WTC11 (cell line): ENCODE results near the gene CACNG5. TPM values are rescaled to one million over a fixed set of nuclear protein-coding genes. Genes with fewer than 3 reads are reported as not detected.

ENCODE experiments used
- ATAC-seq: fragments of 200-7000 bp; cut with Tn5 transposase; 2 replicates; pipeline ENCODE4 v1.10.0; 2021; ENCODE audit warnings: mild to moderate bottlenecking, moderate library complexity
- CTCF ChIA-PET: fragments of 300-600 bp; sonication (Branson Sonifier 250); formaldehyde crosslinking; loops from one replicate; lab custom pipeline; 2021; ENCODE audit warnings: antibody characterized with exemption; lab: Charles Lee
- POLR2A ChIA-PET: fragments of 350-600 bp; sonication (Branson Sonifier 250); formaldehyde crosslinking; loops from one replicate; lab custom pipeline; 2021; ENCODE audit warnings: antibody characterized with exemption; lab: Charles Lee
- DNase-seq: peaks from one replicate; pipeline ENCODE4 v3.0.0; 2021; ENCODE audit warnings: low spot score
- H3K27ac Mint-ChIP-seq: 2 replicates; pipeline ENCODE4 v1.8.0; 2021; ENCODE audit warnings: mixed read lengths
- H3K27me3 Mint-ChIP-seq: 2 replicates; pipeline ENCODE4 v1.8.0; 2021; ENCODE audit warnings: low read depth, mild to moderate bottlenecking, moderate library complexity, mixed read lengths
- H3K36me3 Mint-ChIP-seq: 2 replicates; pipeline ENCODE4 v1.8.0; 2021; ENCODE audit warnings: mixed read lengths
- H3K4me1 Mint-ChIP-seq: 2 replicates; pipeline ENCODE4 v1.8.0; 2022; ENCODE audit warnings: mixed read lengths
- H3K4me3 Mint-ChIP-seq: 2 replicates; pipeline ENCODE4 v1.8.0; 2021; ENCODE audit warnings: mild to moderate bottlenecking, moderate library complexity, mixed read lengths
- H3K9me3 Mint-ChIP-seq: 2 replicates; pipeline ENCODE4 v1.8.0; 2021; ENCODE audit warnings: mixed read lengths
- AFF4 ChIP-seq: sonication (generic); formaldehyde crosslinking; IDR thresholded peaks from 2 replicates; pipeline ENCODE4 v1.8.1; 2023; ENCODE audit warnings: mild to moderate bottlenecking, missing genetic modification reagents, borderline replicate concordance
- CDX4 ChIP-seq: fragments of 250-450 bp; sonication (Bioruptor Pico); IDR thresholded peaks from 2 replicates; pipeline ENCODE4 v1.9.0; 2021; ENCODE audit warnings: moderate library complexity, mild to moderate bottlenecking, inconsistent platforms, borderline replicate concordance
- FOXP1 ChIP-seq: sonication (generic); formaldehyde crosslinking; IDR thresholded peaks from 2 replicates; pipeline ENCODE4 v1.8.0; 2022; ENCODE audit warnings: missing genetic modification reagents, mild to moderate bottlenecking, moderate library complexity, borderline replicate concordance
- JUN ChIP-seq: sonication (generic); formaldehyde crosslinking; IDR thresholded peaks from 2 replicates; pipeline ENCODE4 v1.8.0; 2023; ENCODE audit warnings: mild to moderate bottlenecking, missing genetic modification reagents
- NR2C2 ChIP-seq: sonication (generic); formaldehyde crosslinking; IDR thresholded peaks from 2 replicates; pipeline ENCODE4 v1.8.0; 2022; ENCODE audit warnings: mild to moderate bottlenecking, missing genetic modification reagents
- OVOL2 ChIP-seq: fragments of 250-450 bp; sonication (Bioruptor Pico); IDR thresholded peaks from 2 replicates; pipeline ENCODE4 v1.9.0; 2021; ENCODE audit warnings: mild to moderate bottlenecking, borderline replicate concordance
- TP53 ChIP-seq: sonication (generic); formaldehyde crosslinking; IDR thresholded peaks from 2 replicates; pipeline ENCODE4 v1.8.1; 2023; ENCODE audit warnings: mild to moderate bottlenecking, missing genetic modification reagents
- ZNF317 ChIP-seq: sonication (generic); formaldehyde crosslinking; IDR thresholded peaks from 2 replicates; pipeline ENCODE4 v1.8.1; 2023; ENCODE audit warnings: low read depth, mild to moderate bottlenecking, moderate library complexity, missing genetic modification reagents, borderline replicate concordance
- ZNF396 ChIP-seq: fragments of 250-450 bp; sonication (Bioruptor Pico); IDR thresholded peaks from 2 replicates; pipeline ENCODE4 v1.8.0; 2021; ENCODE audit warnings: mild to moderate bottlenecking, moderate library complexity, borderline replicate concordance
- ZNF423 ChIP-seq: fragments of 250-450 bp; sonication (Bioruptor Pico); IDR thresholded peaks from 2 replicates; pipeline ENCODE4 v2.1.2; 2022; ENCODE audit warnings: mild to moderate bottlenecking, moderate library complexity
- total RNA-seq: library from RNA; stranded (reverse); gene quantifications from 3 replicates; pipeline ENCODE4 v1.2.3, GENCODE V29; 2021
- TF ChIP-seq, protein P1 (sequence below): sonication (generic); formaldehyde crosslinking; IDR thresholded peaks from 2 replicates; pipeline ENCODE4 v1.8.1; 2023; ENCODE audit warnings: mild to moderate bottlenecking, missing genetic modification reagents
- TF ChIP-seq, protein P2 (sequence below): sonication (generic); formaldehyde crosslinking; IDR thresholded peaks from 2 replicates; pipeline ENCODE4 v1.8.1; 2023; ENCODE audit warnings: mild to moderate bottlenecking, missing genetic modification reagents
- TF ChIP-seq, protein P3 (sequence below): sonication (generic); formaldehyde crosslinking; IDR thresholded peaks from 2 replicates; pipeline ENCODE4 v1.8.1; 2022; ENCODE audit warnings: mild to moderate bottlenecking, missing genetic modification reagents, moderate library complexity, borderline replicate concordance

The CACNG5 gene
- total RNA-seq, 1 experiment from 2014 or later = 1.9 TPM

DNA sequence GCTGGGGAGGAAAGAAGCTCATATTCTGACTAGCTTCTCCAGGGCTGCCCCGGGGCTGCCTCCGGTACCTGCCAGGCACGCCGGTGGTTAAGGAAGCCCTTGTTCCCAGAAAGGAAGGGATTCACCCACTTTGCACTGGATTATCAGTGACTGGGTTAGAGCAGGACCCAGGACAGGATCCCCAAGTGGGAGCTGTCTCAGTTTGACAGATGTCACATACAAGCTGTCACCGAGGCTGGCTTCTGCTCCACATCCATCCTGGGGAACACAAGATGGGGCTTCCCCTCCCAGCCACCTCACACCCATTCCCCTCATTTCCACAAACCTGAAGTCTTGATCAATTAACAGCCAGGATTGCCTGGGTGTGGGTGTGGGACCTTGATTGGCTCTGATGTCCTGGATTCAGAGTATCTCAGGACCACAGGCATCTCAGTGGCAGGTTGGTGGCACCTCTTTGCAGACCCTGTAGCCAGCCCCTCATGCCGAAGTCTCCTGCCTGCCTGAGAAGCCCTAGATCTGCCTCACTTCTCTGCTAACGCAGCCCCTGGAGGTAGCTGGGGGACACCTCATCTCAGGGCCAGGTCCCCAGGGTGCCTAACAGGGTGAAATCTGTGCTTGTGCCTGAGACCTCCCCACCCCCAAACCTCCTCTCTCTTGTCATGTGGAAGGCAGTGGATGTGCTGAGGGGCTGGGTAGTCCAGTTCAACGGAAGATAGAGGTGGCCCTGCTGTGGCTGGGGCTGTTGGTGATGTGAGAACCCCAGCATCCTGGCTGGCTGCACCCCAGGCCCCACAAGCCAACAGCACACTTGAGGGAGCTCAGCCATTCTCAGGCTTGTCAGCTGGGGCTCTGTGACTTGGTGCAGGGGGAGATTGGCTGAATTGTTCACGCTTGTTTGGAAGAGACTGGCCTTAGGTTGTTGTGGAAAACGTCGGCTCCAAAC is 1.4 kb downstream of the CACNG5 start (continued):
- TF ChIP-seq AFF4 (no peak), JUN (CRISPR knock-in tag) (no peak), OVOL2 (CRISPR knock-in tag) (no peak), FOXP1 (CRISPR knock-in tag) (no peak)
- TF ChIP-seq, protein P1, sequence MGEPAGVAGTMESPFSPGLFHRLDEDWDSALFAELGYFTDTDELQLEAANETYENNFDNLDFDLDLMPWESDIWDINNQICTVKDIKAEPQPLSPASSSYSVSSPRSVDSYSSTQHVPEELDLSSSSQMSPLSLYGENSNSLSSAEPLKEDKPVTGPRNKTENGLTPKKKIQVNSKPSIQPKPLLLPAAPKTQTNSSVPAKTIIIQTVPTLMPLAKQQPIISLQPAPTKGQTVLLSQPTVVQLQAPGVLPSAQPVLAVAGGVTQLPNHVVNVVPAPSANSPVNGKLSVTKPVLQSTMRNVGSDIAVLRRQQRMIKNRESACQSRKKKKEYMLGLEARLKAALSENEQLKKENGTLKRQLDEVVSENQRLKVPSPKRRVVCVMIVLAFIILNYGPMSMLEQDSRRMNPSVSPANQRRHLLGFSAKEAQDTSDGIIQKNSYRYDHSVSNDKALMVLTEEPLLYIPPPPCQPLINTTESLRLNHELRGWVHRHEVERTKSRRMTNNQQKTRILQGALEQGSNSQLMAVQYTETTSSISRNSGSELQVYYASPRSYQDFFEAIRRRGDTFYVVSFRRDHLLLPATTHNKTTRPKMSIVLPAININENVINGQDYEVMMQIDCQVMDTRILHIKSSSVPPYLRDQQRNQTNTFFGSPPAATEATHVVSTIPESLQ (CRISPR knock-in tag) = no peak

DNA sequence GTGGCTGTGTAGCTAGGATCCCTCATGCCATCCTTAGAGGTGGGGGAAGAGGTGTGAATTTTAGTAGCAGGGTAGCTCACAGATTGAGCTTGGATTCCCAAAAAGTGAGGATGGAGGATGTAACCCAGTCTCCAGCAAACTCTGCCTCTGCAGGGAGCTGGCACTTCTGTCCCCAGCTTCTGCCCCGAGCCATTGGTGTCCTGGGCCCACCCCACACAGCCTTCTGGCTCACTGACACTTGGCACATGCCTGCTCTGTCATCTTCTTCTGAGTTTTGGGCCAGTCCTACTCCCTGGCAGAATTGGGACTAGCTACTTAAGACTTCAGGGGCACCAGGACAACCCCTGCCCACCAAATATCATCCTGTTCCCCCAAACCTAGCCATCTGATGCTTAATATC is 2.3 kb downstream of the CACNG5 start:
- TF ChIP-seq ZNF423 (CRISPR knock-in tag) (no peak), CDX4 (CRISPR knock-in tag) (no peak)
- POLR2A ChIA-PET = no interaction called here
- Mint-ChIP-seq H3K9me3 (no peaks in the 10 kb centered on the region), H3K36me3 (no peaks in the 10 kb centered on the region), H3K27me3 (peaks cover 32% of the 10 kb centered on the region), H3K4me3 (no peak overlapping the region), H3K4me1 (no peaks in the 10 kb centered on the region), H3K27ac (no peak overlapping the region)
- CTCF ChIA-PET = interaction anchor here (0.9 to 1.4 kb wide), 2 partner anchors 18 to 109 kb away, joined by 3 to 6 read pairs; no protein-coding TSS in a partner anchor
- DNase-seq (no peak), ATAC-seq (no peak)

- H3K27me3 Mint-ChIP-seq = peaks cover 29% of the 10 kb centered on the region
- DNase-seq = no peak
- ChIA-PET CTCF (interaction anchor here (0.9 to 1.4 kb wide), 3 partner anchors 17 to 138 kb away, joined by 3 to 6 read pairs (median 3); no protein-coding TSS in a partner anchor), POLR2A (no interaction called here)
- no peaks in the 10 kb centered on the region for H3K4me1 Mint-ChIP-seq
- H3K4me3 Mint-ChIP-seq = no peak overlapping the region
- H3K36me3 Mint-ChIP-seq = no peaks in the 10 kb centered on the region
- TF ChIP-seq NR2C2 (CRISPR knock-in tag) = no peak
- TF ChIP-seq TP53 (CRISPR knock-in tag) = no peak
- no peak for TF ChIP-seq ZNF396 (CRISPR knock-in tag)
- TF ChIP-seq, protein P2, sequence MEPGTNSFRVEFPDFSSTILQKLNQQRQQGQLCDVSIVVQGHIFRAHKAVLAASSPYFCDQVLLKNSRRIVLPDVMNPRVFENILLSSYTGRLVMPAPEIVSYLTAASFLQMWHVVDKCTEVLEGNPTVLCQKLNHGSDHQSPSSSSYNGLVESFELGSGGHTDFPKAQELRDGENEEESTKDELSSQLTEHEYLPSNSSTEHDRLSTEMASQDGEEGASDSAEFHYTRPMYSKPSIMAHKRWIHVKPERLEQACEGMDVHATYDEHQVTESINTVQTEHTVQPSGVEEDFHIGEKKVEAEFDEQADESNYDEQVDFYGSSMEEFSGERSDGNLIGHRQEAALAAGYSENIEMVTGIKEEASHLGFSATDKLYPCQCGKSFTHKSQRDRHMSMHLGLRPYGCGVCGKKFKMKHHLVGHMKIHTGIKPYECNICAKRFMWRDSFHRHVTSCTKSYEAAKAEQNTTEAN (CRISPR knock-in tag) = no peak
- TF ChIP-seq ZNF317 = no peak
- TF ChIP-seq, protein P3, sequence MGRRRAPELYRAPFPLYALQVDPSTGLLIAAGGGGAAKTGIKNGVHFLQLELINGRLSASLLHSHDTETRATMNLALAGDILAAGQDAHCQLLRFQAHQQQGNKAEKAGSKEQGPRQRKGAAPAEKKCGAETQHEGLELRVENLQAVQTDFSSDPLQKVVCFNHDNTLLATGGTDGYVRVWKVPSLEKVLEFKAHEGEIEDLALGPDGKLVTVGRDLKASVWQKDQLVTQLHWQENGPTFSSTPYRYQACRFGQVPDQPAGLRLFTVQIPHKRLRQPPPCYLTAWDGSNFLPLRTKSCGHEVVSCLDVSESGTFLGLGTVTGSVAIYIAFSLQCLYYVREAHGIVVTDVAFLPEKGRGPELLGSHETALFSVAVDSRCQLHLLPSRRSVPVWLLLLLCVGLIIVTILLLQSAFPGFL (CRISPR knock-in tag) = no peak
- TF ChIP-seq, all 79 proteins: peak for 0
- H3K9me3 Mint-ChIP-seq = no peaks in the 10 kb centered on the region
- no peak overlapping the region for H3K27ac Mint-ChIP-seq
- ATAC-seq = no peak
Measured at GRCh38 chr17:66837885-66838665, 3.2 kb downstream of the CACNG5 start.
